ENCODE results near the gene NDUFA8. TPM values are rescaled to one million over a fixed set of nuclear protein-coding genes. Genes with fewer than 3 reads are reported as not detected.

Gene NDUFA8
- total and polyA plus RNA-seq, 9 of the 15 experiments (the other 6 are each of a cell fraction or from before 2014, with no cell fraction given), result 105 to 212 (median 133) TPM

DNA sequence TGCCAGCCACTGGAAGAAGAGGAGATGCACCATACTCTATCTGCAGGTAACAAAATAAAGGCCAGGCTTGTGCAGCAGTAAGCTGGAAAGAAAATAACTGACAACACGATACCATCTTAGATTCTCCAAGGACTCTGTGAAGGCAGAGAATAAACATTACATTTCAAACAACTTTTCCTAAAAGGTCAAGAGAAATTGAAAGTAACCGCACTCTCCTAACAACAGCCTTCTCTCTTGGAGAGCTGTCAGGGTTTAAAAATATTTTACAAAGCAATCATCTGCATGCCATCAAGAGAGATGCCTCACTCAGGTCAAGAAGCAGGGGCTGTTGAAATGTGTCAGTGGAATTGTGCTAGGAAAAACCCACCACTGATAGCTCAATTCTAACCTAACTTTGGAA is 53.0 kb downstream of the NDUFA8 start:
- ATAC-seq, result no peak
- no peak for FAIRE-seq
- H3K4me2 ChIP-seq (ENCODE audit: insufficient read depth, low read length), result no peak overlapping the region
- H3K27ac ChIP-seq (ENCODE audit: extremely low read depth, low read depth, low read length), result no peak overlapping the region
- no peaks in the 10 kb centered on the region for H3K79me2 ChIP-seq (ENCODE audit: control insufficient read depth, insufficient read depth, low read length)
- H2AFZ ChIP-seq (ENCODE audit: low read depth, low read length), result no peak overlapping the region
- no peaks in the 10 kb centered on the region; the same call in 1 of the 2 replicates for H4K20me1 ChIP-seq (replicated peaks; ENCODE audit: control insufficient read depth, insufficient read depth, low read length)
- ChIA-PET POLR2A (no interaction called here), CTCF (ENCODE audit: low intra/inter-chr PET ratio) (interaction anchor here (1.0 kb wide), 1 partner anchor 15 kb away, joined by 3 read pairs; no protein-coding TSS in a partner anchor)
- H3K9me3 ChIP-seq (replicated peaks; ENCODE audit: control insufficient read depth, insufficient read depth, low read depth, low read length), result no peaks in the 10 kb centered on the region; the same call in 1 of the 2 replicates
- no TSS peak for BruUV-seq (replicated peaks)
- no peaks in the 10 kb centered on the region for H3K4me1 ChIP-seq (replicated peaks in 1 of 2; ENCODE audit: control insufficient read depth in 2 of 2, insufficient read depth in 2 of 2, low read length in 2 of 2)
- in situ Hi-C loops (cut with MboI), result no loop called here
- 3% methylated on average over 2 of the region's 2 CpGs for WGBS (ENCODE audit: insufficient coverage, low coverage, missing lambda C conversion rate)
- H3K9me1 ChIP-seq (ENCODE audit: control insufficient read depth, insufficient read depth, low read length), result no peaks in the 10 kb centered on the region
- TF ChIP-seq ZNF785 (CRISPR knock-in tag; IDR thresholded peaks at IDR 0.05), result no peak
- TF ChIP-seq PTBP1 (IDR thresholded peaks at IDR 0.05; ENCODE audit: low read depth, low read length), result no peak
- TF ChIP-seq, protein P1, sequence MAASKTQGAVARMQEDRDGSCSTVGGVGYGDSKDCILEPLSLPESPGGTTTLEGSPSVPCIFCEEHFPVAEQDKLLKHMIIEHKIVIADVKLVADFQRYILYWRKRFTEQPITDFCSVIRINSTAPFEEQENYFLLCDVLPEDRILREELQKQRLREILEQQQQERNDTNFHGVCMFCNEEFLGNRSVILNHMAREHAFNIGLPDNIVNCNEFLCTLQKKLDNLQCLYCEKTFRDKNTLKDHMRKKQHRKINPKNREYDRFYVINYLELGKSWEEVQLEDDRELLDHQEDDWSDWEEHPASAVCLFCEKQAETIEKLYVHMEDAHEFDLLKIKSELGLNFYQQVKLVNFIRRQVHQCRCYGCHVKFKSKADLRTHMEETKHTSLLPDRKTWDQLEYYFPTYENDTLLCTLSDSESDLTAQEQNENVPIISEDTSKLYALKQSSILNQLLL (CRISPR knock-in tag; IDR thresholded peaks at IDR 0.05; ENCODE audit: borderline replicate concordance), result no peak
- no peak for TF ChIP-seq BCOR (IDR thresholded peaks at IDR 0.05)
- TF ChIP-seq PHTF2 (CRISPR knock-in tag; IDR thresholded peaks at IDR 0.05), result no peak
- TF ChIP-seq, protein P2, sequence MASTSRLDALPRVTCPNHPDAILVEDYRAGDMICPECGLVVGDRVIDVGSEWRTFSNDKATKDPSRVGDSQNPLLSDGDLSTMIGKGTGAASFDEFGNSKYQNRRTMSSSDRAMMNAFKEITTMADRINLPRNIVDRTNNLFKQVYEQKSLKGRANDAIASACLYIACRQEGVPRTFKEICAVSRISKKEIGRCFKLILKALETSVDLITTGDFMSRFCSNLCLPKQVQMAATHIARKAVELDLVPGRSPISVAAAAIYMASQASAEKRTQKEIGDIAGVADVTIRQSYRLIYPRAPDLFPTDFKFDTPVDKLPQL (IDR thresholded peaks at IDR 0.05; ENCODE audit: extremely low read depth, insufficient read length), result no peak
- TF ChIP-seq ZNF184 (CRISPR knock-in tag; IDR thresholded peaks at IDR 0.05), result no peak
- TF ChIP-seq ELK3 (CRISPR knock-in tag; IDR thresholded peaks at IDR 0.05), result no peak
- intact Hi-C loops (cut with micrococcal nuclease), result no loop called here
- no peak for DNase-seq (ENCODE audit: extremely low read depth in 1 of 4, low spot score in 3 of 4)
- H3K36me3 ChIP-seq (ENCODE audit: control insufficient read depth, insufficient read depth, low read length), result no peaks in the 10 kb centered on the region
- peaks cover 0 to 14% of the 10 kb centered on the region in 2 experiments; a peak in 1 of 5 replicates for H3K27me3 ChIP-seq (ENCODE audit: control insufficient read depth in 2 of 2, insufficient read depth in 2 of 2, low read length in 2 of 2)
- H3K4me3 ChIP-seq, result no peak overlapping the region
- no peak overlapping the region for H3K9ac ChIP-seq (ENCODE audit: insufficient read depth in 1 of 2, low read depth in 2 of 2, low read length in 2 of 2)

All from K562 (cell line).